HG03575 (cell line): ENCODE data around the gene MLLT10.

ENCODE experiments used
- ATAC-seq: cut with Tn5 transposase; IDR thresholded peaks from one replicate; pipeline ENCODE4 v1.9.1; 2021; ENCODE audit not compliant: unreplicated experiment, insufficient number of reproducible peaks, low FRiP score; ENCODE audit errors: extremely low read depth

MLLT10 gene

GRCh38 chr10:21514129-21514817 is 19.8 kb upstream of the MLLT10 start:
- ATAC-seq: no peak

- ATAC-seq: no peak
These were observed 19.1 kb upstream of the MLLT10 start for GRCh38 chr10:21514818-21515351.

DNA sequence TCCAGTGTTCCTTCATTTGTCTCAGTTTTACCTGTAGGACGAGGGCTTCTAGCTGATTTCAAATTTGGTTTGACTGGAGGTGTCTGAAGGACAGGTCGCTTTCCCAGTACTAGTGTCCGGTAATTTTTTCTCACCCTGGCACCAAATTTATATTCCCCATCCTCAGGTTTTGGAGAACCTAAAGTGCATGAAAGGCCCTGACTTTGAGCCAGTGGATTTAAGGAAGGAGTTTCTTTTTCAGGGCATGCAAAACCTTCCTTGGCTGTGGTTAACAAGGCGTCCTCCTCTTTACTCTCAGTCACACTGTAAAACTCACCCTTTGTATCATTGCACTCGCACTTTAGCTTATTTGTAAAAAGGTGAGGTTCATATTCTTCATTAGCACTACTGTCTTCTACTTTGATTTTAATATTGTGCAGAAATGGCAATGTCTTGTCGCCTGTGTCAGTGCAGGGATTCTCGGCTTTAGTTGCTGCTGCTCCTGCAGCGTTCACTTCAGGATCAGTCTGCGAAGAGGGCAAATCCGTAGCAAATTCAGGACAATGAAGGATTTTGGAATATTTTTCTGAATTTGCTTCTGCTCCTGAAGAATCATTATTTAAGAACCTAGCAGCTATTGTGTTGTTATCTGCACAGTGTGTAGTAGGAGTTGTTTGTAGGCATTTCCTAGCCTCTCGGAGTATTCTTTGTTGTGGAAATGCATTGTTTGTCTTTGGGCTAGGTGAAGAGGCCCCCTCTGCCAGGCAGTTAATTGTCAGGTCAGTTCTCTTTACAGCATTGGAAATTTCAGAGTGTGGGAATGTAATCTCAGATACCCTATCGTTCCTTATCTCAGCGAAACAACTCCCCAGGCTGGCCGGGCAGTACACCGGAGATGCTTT is 18.4 kb upstream of the MLLT10 start:
- ATAC-seq: no peak

- ATAC-seq: no peak
These were observed 17.5 kb upstream of the MLLT10 start for GRCh38 chr10:21516242-21517131.

DNA sequence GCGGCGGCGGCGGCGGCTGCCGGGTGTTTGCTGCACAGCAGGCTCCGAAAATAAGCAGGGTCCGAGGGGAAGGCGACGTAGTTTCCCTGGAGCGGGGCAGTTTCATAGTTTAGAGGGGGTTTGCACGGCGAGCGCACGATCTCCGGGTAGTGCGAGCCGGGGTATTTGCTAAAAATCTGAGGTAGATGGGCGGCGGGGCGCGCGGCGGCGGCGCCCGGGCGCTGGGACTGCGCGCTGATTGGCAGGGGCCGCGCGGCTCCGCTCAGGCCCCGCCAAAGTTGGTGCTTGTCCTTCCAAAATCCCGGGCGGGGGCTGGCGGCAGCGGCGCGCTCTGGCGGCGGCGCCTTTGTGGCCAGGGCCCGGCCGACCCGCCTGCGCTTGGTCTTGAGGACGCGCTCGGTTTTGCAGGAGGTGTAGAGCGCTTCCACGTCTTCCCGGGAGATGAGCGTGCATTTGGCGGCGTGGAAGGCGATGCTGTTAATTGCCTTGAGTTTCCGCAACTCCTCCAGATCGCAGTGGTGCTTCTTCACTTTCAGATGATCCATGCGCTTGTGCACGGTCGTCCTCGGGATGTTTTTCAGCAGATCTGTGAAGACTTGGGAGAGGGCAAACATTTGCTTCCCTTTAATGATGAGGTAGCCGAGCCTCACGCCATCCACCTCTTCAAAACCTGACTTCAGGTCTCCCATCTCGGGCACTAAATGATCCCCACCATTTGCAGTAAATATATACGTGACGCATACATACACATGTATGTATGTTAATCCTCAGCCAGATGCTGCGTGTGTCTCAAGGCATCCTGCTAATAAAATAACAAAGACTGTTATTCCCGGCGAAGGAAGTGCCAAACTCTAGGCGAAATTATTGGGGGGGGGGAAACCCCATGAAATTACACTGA is 16.6 kb upstream of the MLLT10 start:
- ATAC-seq: no peak

DNA sequence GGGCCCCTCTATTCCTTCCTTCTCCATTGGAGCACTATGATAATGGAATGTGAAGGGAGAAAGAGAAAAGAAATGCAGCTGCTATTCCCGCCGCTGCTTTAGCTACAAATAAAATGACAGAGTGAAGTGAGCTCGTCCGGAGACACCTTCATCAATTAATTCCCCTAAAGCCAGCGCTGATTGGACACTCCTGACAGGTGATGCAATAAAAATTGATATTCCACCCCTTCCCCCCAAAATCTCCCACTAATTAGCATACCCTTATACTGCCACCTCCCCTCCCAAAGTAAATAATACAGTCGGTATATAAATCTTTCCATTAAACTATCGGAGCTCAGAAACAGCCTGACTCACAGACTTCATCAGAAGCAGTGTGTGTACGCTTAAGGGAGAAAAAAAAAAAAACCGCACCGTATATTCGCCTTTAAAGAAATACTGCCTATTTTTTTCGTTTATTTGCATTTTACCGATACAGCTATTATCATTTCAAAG is 15.8 kb upstream of the MLLT10 start:
- ATAC-seq: no peak

GRCh38 chr10:21518641-21519396 is 15.2 kb upstream of the MLLT10 start:
- no peak for ATAC-seq

DNA sequence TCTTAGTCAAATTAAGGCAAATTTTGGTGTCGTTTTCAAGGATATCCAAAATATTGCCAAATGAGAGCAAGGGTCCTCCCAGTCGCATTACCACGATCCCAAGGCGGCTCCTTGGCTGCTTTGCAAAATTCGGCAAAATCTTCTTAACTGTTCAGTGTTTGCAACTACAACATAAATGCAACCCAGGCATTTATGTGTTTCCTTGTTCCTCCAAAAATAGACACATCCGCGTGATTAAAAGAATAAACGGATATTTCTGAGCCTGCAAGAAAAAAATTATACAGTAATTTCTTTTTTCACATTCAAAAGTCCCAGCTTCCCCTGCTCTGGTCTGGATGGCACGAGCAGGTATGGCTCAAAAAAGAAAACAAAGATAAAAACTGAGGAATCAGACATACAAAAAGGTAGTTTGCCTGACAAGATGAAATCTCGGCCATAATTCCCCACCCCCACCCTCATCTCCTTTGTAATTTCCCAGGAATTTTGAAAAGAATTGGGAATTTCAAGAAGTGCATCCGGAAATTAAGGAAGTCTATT is 14.6 kb upstream of the MLLT10 start:
- no peak for ATAC-seq

DNA sequence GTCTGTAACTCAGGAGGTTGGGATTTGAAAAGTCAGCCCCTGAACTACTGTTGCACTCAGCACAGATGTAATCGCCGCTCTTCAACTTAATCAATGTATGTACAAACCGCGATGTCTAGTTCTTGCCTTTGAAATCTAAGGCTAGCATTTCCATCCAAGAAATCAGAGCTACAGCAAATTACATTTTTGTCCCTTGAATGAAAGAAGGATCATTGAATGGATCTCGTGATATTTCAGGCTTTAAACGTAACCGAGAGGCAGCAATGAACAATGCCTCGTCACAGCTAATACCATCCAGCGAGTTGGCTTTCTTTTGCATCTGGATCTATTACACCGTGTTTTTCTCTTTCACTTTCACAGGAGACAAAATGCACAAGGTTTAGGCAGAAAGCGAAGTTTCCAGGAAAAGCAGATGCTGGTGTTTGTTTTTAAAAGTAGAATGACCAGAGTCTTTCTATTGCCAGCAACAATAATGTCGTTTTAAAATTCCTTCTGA is 14.0 kb upstream of the MLLT10 start:
- no peak for ATAC-seq

GRCh38 chr10:21520509-21520908 is 13.5 kb upstream of the MLLT10 start:
- ATAC-seq: no peak

DNA sequence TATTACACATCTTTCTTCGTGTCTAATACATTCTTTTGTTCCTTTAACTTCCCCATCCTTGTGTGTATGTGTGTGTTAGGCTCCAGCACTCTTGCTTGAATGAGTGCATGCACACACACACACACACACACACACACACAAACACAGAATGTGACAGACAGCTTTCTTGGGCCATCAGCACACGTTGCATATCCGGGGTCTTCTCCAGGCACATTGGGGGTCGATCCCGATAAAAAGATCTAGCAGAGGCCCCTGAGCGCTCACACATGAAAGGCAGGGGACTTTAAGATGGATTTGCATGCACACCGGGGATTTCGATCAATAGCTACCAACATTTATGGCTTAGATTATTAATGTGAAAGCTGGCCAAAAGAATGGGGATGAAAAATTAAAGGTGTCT is 13.1 kb upstream of the MLLT10 start:
- no peak for ATAC-seq

DNA sequence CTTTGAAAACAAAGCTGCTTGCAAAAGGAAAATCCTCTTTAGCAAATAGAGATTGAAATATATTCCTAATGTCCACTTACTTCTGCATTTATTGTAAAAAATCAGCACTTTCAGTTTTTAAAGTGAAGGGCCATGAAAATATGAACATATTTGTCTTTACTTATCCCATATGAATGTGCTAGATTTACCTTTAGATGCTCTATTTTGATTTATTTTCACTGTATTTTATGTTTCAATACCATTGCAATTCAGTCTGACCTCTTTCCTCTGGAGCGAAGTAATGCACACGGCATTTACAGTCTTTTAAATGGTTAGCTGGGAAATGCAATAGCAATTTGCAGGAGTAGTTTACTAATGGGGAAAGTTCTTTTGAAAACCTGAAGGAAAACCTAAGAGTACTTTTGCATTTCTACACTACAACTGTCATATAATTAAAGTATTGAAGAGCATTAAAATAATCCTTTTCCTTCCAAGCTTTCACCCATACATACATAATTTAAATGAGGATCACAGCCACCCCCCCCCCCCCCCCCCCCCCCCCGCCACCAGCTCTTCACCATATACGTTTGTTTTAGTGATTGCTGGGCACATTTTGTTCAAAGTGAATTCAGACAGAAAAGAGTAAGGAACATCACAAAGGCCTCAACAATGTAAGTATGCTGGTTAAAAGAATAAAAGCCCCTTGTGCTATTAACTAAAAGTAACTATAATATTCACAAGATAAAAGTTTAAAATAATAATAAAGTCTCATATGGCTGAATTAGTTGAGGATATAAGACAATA is 12.1 kb upstream of the MLLT10 start:
- ATAC-seq: no peak

DNA sequence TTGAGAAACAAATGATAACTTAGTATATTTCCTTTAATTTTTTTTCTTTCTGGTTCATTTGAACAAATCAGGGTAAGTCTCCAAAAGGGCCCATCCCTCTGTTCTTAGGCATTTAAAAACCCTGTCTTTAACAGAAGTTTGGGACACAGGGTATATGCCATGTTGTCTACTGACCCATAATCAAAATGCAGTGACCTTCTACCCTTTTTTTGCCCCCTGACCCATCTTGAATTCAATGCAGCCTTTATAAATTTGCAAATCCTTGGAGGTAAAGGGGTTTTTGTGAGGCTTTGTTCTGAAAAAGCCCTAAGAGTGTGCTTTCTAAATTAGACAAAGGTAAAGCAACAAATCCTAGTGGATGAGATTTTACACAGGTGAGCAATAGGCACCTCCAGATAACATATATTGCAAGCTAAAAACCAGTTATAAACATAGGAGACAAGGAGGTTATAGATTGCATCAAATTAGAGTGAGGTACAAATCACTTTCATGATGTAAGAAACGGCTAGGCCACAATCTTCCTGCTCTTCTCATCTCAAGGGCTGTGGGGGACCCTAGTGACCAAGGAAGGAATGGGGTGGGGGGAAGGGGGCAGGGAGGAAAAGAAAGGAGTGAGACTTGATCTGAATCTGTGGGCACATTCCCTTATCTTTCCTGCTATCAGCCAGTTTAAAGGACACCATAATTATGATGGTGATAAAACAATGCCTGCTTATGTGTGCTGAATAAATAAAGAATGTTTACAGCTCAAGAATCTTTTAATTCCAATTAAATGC is 11.2 kb upstream of the MLLT10 start:
- no peak for ATAC-seq

DNA sequence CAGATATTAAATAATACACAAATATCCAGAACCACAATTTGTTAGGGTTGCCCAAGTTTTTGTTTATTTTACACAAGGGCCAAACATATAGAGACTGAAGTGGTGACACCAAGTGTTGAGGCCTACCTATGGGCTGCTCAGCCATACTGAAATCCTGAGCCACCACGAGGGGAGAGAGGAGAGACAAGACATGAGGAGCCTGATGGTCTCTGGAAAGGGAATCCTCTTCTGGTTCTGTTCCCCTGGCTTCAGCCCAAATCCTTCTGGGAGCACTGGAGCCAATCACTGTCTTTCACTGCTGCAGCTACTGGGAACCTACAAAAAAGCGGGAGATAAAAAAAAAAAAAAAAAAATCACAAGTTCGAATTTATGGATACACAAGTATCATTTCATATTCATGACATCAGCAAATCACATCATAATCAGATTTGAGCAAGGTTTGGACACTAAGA is 10.4 kb upstream of the MLLT10 start:
- ATAC-seq: no peak

DNA sequence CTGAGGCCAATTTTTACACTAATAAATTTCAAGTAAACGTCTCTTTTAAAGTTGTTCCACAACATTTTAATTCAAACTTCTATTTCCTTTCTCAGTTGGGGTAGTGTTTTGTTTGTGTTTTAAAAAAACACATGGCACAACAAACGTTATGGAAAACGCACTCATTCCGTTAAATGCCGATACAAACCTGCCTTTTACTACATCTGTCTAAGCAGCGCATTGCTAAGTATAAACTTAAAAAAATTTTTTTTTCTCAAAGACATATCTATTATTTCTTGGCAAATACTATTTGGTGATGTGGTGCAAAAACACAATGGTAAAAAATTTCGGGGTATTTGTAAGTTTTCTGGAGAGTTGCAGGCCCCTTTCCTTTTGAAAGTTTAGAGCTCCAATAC is 9.9 kb upstream of the MLLT10 start:
- ATAC-seq: no peak
